ENCODE results near the gene PHRF1.

Gene PHRF1

DNA sequence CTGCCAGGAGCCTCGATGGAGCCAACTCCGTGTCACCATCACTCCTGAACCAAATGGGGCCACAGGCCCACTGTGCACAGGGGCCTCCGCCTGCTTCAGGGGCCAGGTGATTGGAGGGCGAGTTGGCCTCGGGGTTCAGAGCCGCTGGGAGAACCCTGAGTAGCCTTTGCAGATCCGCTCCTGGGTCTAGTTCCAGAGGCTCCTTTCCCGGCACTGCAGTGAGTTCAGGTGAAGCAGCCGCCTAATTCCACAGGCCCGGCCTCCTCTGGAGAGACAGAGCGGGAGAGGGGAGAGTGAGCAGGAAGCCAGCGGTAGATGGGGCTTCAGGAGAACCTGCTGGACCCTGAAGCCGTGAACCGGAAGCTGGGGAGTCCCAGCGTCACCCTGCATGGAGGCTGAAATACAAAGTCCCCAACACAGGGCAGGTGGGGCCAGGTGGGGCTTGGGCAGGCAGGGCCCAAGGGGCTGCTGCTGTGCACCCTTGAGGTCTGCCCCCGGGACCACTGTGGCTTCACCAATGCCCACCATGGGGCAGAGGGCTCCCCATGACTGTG lies 83.3 kb downstream of the PHRF1 start:
- no peak for DNase-seq

- DNase-seq = no peak
Measured at GRCh38 chr11:660281-660680, 84.0 kb downstream of the PHRF1 start.

GRCh38 chr11:660681-661444 lies 84.6 kb downstream of the PHRF1 start:
- no peak for DNase-seq
